Prostate gland (tissue), 2 donors: Measurements from ENCODE around the gene ASAP3. TPM values are rescaled to one million over a fixed set of nuclear protein-coding genes. Genes with fewer than 3 reads are reported as not detected.

Source experiments
- DNase-seq: peaks from one replicate; pipeline ENCODE4 v3.0.0-alpha.2; 2019; ENCODE audit warnings: low spot score
- H3K27ac ChIP-seq, 2 donors: fragments of 200-600 bp; sonication (generic); 2 replicates each; pipeline ENCODE4 v1.5.1; 2017 to 2019
- H3K27me3 ChIP-seq: fragments of 200-600 bp; sonication (generic); replicated peaks from 2 replicates; pipeline ENCODE4 v1.5.1; 2019; ENCODE audit not compliant: insufficient read depth
- H3K36me3 ChIP-seq, 2 donors: fragments of 200-600 bp; sonication (generic); 1 replicate in 1 of 2; 2 replicates in 1 of 2; pipeline versions ENCODE4 v1.5.1 to v1.8.1; 2017 to 2019
- H3K4me1 ChIP-seq: fragments of 200-600 bp; sonication (generic); replicated peaks from 2 replicates; pipeline ENCODE4 v1.5.1; 2019
- H3K4me3 ChIP-seq, 2 donors: fragments of 200-600 bp; sonication (generic); 2 replicates each; pipeline ENCODE4 v1.5.1; 2017 to 2019
- H3K9me3 ChIP-seq: fragments of 200-600 bp; sonication (generic); 2 replicates; pipeline ENCODE4 v1.5.1; 2017
- CTCF ChIP-seq, 4 experiments: fragments of 200-600 bp in 2 of 4; fragments of 450-650 bp in 2 of 4; sonication (generic) in 2 of 4; IDR thresholded peaks; 1 replicate in 3 of 4; 2 replicates in 1 of 4; pipeline ENCODE4 v1.5.1; 2016 to 2019; ENCODE audit warnings: antibody characterized with exemption in 4 of 4, mild to moderate bottlenecking in 2 of 4, moderate library complexity in 2 of 4
- POLR2A ChIP-seq: fragments of 450-650 bp; IDR thresholded peaks from one replicate; pipeline ENCODE4 v1.6.1; 2016; ENCODE audit warnings: antibody characterized with exemption, mild to moderate bottlenecking
- POLR2AphosphoS5 ChIP-seq: sonication (generic); formaldehyde crosslinking; IDR thresholded peaks from one replicate; pipeline ENCODE4 v1.6.1; 2017; ENCODE audit warnings: antibody characterized with exemption
- WGBS: methylation state at CpG from one replicate; pipeline ENCODE4 v1.1.5; 2018; 5-methylcytosine and 5-hydroxymethylcytosine counted together
- intact Hi-C: fragments of 100-400 bp; cut with DNase I; formaldehyde crosslinking; loops from one replicate; pipeline ENCODE4 v1.14.2; 2022
- total RNA-seq, 2 donors: library from RNA; depleted of rRNA; stranded (reverse); fragments of >200 nt; gene quantifications; one replicate each; pipeline ENCODE4 v1.1.0, GENCODE V29; 2016

Gene ASAP3
- total RNA-seq, 2 donors from 2014 or later, result 76.5 to 83.1 TPM

DNA sequence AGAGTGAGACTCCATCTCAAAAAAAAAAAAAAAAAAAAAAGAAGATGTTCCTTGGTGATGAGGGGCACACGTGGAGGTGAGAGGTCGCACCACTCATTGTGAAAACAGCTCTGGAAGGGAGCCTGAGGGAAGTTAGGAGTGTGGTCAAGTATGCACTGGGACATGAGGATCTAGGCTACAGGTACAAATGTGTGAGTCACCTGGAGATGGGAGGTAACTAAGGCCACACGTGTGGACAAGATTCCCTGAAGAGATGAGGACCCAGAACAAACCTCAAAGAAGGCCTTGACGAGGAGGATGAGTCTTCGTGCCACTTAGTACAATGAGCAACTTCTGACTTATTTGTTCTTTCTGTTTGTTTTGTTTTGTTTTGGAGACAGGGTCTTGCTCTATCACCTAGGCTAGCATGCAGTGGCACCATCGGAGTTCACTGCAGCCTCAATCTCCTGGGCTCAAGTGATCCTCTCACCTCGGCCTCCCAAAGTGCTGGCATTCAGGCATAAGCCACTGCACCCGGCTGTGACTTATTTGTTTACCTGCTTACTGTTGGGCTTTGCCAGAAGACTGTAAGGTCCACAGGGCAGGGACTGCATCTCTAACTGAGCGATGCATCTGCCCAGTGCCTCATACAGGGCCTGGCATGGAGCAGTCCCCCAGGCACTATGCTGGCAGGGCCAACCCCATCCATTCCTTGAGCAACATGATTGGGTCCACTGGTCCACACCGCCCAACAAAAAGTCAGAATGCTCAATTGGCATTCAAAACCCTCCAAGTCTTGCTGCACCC is 6.4 kb downstream of the ASAP3 start:
- DNase-seq, result no peak
- Histone ChIP-seq H3K4me3 (no peak overlapping the region), H3K9me3 (no peaks in the 10 kb centered on the region), H3K27ac (no peak overlapping the region), H3K4me1 (peaks cover 10% of the 10 kb centered on the region), H3K27me3 (no peaks in the 10 kb centered on the region), H3K36me3 (no peaks in the 10 kb centered on the region)
- intact Hi-C loops, result no loop called here
- 80% methylated on average over 10 of the region's 10 CpGs for WGBS
- TF ChIP-seq POLR2AphosphoS5, result no peak
- no peak for TF ChIP-seq CTCF (IDR thresholded peaks at IDR 0.05)
- no peak for TF ChIP-seq POLR2A

GRCh38 chr1:23475641-23476040 is 8.3 kb downstream of the ASAP3 start:
- no peaks in the 10 kb centered on the region for H3K9me3 ChIP-seq
- TF ChIP-seq CTCF (IDR thresholded peaks at IDR 0.05), result no peak
- TF ChIP-seq POLR2A, result no peak
- no peak for TF ChIP-seq POLR2AphosphoS5
- peak overlapping the region; percentile 41 to 47 for H3K27ac ChIP-seq
- H3K4me3 ChIP-seq, result no peak overlapping the region
- H3K36me3 ChIP-seq, result no peaks in the 10 kb centered on the region
- H3K27me3 ChIP-seq, result no peaks in the 10 kb centered on the region
- 68% methylated on average over 3 of the region's 3 CpGs for WGBS
- H3K4me1 ChIP-seq, result peaks cover 14% of the 10 kb centered on the region
- intact Hi-C loops, result no loop called here
- no peak for DNase-seq

DNA sequence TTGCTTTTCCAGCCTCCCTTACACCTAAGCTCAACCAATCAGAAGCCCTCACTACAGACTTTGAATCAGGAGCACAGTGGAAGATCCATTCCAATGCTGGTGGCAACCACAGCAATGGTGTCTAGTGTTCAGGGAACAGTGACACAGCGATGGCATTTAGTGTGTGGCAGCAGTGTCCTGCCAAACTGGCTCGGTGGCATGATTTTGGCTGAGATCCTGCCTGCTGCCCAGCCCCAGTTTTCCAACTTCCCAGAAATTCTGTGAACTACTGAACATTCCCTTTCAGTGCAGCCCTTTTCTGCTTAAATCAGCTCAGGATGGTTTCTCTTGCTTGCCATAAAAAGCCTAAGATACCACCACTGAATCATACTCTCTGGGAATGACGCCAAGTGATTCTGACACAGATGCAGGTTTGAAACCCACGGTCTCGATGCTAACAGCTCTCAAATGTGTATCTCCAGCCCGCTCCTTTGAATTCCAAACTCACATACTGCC is 8.8 kb downstream of the ASAP3 start:
- TF ChIP-seq POLR2AphosphoS5 (peak; percentile 62), CTCF (IDR thresholded peaks at IDR 0.05) (no peak), POLR2A (no peak)
- 41% methylated on average over 6 of the region's 6 CpGs for WGBS
- Histone ChIP-seq H3K27ac (peak overlapping the region; percentile 41 to 47), H3K4me1 (peaks cover 14% of the 10 kb centered on the region), H3K36me3 (no peaks in the 10 kb centered on the region), H3K27me3 (no peaks in the 10 kb centered on the region), H3K4me3 (no peak overlapping the region), H3K9me3 (no peaks in the 10 kb centered on the region)
- DNase-seq, result peak; percentile 59
- intact Hi-C loops, result no loop called here

DNA sequence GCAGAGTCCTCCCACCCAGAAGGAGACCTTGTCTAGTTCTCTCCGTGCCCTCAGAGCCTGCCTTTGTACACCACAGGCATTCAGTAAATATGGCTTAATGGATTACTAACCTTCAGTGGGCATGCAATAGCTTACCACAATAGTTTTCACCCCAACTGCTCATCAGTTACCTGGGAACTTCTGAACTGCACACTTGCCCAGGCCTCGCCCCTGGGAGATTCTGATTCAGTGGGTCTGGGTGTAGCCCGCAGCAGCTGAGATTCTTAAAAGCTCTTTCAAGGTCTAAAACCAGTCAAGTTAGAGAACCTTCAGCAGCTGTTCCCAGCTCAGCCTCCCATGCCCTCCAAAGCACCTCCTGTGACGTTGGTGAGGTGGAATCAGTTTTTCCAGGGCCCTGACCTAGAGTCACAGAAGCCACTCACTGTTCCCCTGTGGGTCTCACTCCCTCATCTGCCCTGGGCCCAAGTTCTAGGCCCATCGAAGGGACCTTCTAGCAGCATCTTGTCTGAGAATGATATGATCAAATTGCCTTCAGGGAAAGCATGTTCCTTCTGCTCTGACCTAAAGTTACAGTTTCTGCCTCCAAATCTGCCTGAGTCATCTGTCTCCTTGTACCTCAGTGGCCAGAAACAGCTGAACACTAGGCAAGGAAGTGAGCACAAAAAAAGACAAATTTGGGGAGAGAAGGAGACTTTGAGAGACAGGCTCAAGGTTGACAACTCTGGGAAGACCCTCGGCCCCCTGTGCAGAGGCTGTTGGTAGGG is 10.8 kb downstream of the ASAP3 start:
- DNase-seq, result no peak
- H3K4me1 ChIP-seq, result peaks cover 14% of the 10 kb centered on the region
- no peaks in the 10 kb centered on the region for H3K36me3 ChIP-seq
- intact Hi-C loops, result no loop called here
- no peak overlapping the region for H3K4me3 ChIP-seq
- H3K27ac ChIP-seq, result peak overlapping the region; percentile 30 to 38
- TF ChIP-seq CTCF (IDR thresholded peaks at IDR 0.05) (no peak), POLR2A (no peak), POLR2AphosphoS5 (no peak)
- no peaks in the 10 kb centered on the region for H3K27me3 ChIP-seq
- 73% methylated on average over 6 of the region's 6 CpGs for WGBS
- no peaks in the 10 kb centered on the region for H3K9me3 ChIP-seq
